Common myeloid progenitor, CD34-positive (primary cell): Measurements from ENCODE around the gene ANTKMT.
"Not testable (repeated sequence)": the region's sequence is repeated elsewhere in the genome, so short reads cannot be mapped to it uniquely, and the experiment has no call there.

Source experiments
- CTCF ChIA-PET: fragments of 350-600 bp; sonication (Branson Sonifier 250); formaldehyde crosslinking; loops from one replicate; lab custom pipeline; 2021; ENCODE audit warnings: antibody characterized with exemption; lab: Charles Lee
- POLR2A ChIA-PET: fragments of 350-600 bp; sonication (Branson Sonifier 250); formaldehyde crosslinking; loops from one replicate; lab custom pipeline; 2021; ENCODE audit warnings: antibody characterized with exemption; lab: Charles Lee
- DNase-seq, 3 donors: peaks; one replicate each; pipeline versions ENCODE4 v3.0.0 to v3.0.0-alpha.2; 2013
- H3K27ac ChIP-seq, 2 experiments: 1 replicate in 1 of 2; 2 replicates in 1 of 2; pipeline ENCODE4 v1.7.0; 2013; ENCODE audit warnings: inconsistent platforms in 2 of 2, low read length in 2 of 2, mild to moderate bottlenecking in 2 of 2, low read depth in 1 of 2, moderate library complexity in 1 of 2; ENCODE audit not compliant: severe bottlenecking in 2 of 2, insufficient read depth in 1 of 2, poor library complexity in 1 of 2
- H3K27me3 ChIP-seq, 5 experiments: replicated peaks in 2 of 5; 1 replicate in 3 of 5; 2 replicates in 2 of 5; pipeline versions ENCODE4 v1.6.1 to v1.7.0; 2013; ENCODE audit warnings: low read length in 4 of 5, mild to moderate bottlenecking in 2 of 5, moderate library complexity in 2 of 5, inconsistent platforms in 1 of 5; ENCODE audit not compliant: insufficient read depth in 5 of 5, control insufficient read depth in 4 of 5
- H3K36me3 ChIP-seq, 4 experiments: 1 replicate in 2 of 4; 2 replicates in 2 of 4; pipeline versions ENCODE4 v1.6.1 to v1.7.0; 2013; ENCODE audit warnings: low read length in 3 of 4, control low read depth in 1 of 4, mild to moderate bottlenecking in 1 of 4; ENCODE audit not compliant: control insufficient read depth in 4 of 4, insufficient read depth in 4 of 4
- H3K4me1 ChIP-seq, 4 experiments: 1 replicate in 3 of 4; 2 replicates in 1 of 4; pipeline versions ENCODE4 v1.6.1 to v1.7.1; 2013; ENCODE audit warnings: low read length in 3 of 4, mild to moderate bottlenecking in 3 of 4, control low read depth in 1 of 4, inconsistent platforms in 1 of 4, moderate library complexity in 1 of 4; ENCODE audit not compliant: control insufficient read depth in 4 of 4, insufficient read depth in 4 of 4; ENCODE audit errors: control extremely low read depth in 1 of 4
- H3K4me3 ChIP-seq, 7 experiments: 1 replicate in 4 of 7; 2 replicates in 3 of 7; pipeline versions ENCODE4 v1.5.1 to v1.7.0; 2013; ENCODE audit warnings: mild to moderate bottlenecking in 7 of 7, low read length in 6 of 7, moderate library complexity in 6 of 7, inconsistent platforms in 2 of 7, low read depth in 2 of 7, control low read depth in 1 of 7; ENCODE audit not compliant: insufficient read depth in 4 of 7, control insufficient read depth in 1 of 7; ENCODE audit errors: extremely low read depth in 1 of 7
- H3K9me3 ChIP-seq, 5 experiments: 1 replicate in 4 of 5; 2 replicates in 1 of 5; pipeline versions ENCODE4 v1.6.1 to v1.7.1; 2013; ENCODE audit warnings: low read length in 4 of 5, mild to moderate bottlenecking in 2 of 5, inconsistent platforms in 1 of 5, low read depth in 1 of 5, moderate library complexity in 1 of 5; ENCODE audit not compliant: control insufficient read depth in 4 of 5, insufficient read depth in 2 of 5; ENCODE audit errors: control extremely low read depth in 1 of 5
- WGBS: methylation state at CpG from one replicate; pipeline ENCODE4 v1.1.5; 2013; ENCODE audit not compliant: insufficient coverage; 5-methylcytosine and 5-hydroxymethylcytosine counted together

ANTKMT gene

GRCh38 chr16:752007-752312 lies 31.0 kb downstream of the ANTKMT start:
- Histone ChIP-seq H3K27ac (no peak overlapping the region), H3K36me3 (no peaks in the 10 kb centered on the region), H3K4me1 (peaks cover 0 to 26% (median 17%) of the 10 kb centered on the region in 4 experiments), H3K9me3 (peaks cover 0 to 3% (median 0%) of the 10 kb centered on the region in 5 experiments), H3K4me3 (no peak overlapping the region), H3K27me3 (no peaks in the 10 kb centered on the region)
- POLR2A ChIA-PET = no interaction called here
- WGBS = 88% methylated on average over 5 of the region's 10 CpGs
- DNase-seq = no peak
- CTCF ChIA-PET = interaction anchor here (0.9 to 1.3 kb wide), 2 partner anchors 11 to 78 kb away, joined by 3 read pairs; partner anchors contain the start of gene CIAO3

DNA sequence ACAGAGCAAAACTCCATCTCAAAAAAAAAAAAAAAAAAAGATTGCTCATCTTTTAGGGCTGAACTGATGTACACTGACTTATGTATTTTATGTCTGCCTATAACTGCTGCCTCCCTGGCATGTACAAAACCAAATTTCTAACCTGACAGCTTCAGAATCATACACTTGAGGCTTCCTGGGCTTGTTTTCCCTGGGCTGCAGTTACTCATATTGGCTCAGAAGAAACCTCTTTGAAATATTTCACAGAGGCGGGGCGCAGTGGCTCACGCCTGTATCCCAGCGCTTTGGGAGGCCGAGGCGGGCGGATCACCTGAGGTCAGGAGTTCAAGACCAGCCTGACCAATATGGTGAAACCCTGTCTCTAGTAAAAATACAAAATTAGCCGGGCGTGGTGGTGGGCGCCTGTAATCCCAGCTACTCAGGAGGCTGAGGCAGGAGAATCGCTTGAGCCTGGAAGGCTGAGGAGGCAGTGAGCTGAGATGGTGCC lies 33.2 kb downstream of the ANTKMT start:
- H3K27me3 ChIP-seq, H3K27ac ChIP-seq, H3K36me3 ChIP-seq, POLR2A ChIA-PET, H3K9me3 ChIP-seq, DNase-seq: not testable (repeated sequence)
- 98% methylated on average over 9 of the region's 11 CpGs for WGBS
- Histone ChIP-seq H3K4me3 (peak overlapping the region in 1 of 7 experiments; percentile 58), H3K4me1 (peaks cover 0 to 35% (median 24%) of the 10 kb centered on the region in 4 experiments)
- CTCF ChIA-PET = interaction anchor here (0.7 to 3.0 kb wide), 8 partner anchors 9 to 44 kb away, joined by 3 to 16 read pairs (median 6); partner anchors contain the start of genes CCDC78 and METRN

DNA sequence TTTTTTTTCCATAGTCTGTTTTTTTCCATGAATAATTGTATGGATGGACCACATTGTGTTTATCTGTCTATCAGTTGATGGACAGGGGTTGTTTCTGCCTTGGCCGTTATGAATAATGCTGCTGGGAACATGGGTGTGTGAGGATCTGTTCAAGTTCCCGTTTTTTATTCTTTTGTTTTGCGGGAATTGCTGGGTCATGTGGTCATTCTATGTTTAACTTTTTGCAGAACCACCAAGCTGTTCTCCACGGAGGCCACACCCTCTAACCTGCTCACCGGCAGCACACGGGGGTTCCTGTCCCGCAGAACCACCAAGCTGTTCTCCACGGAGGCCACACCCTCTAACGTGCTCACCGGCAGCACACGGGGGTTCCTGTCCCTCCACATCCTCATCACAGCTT lies 33.7 kb downstream of the ANTKMT start:
- ChIA-PET POLR2A (interaction anchor here (0.6 kb wide), 1 partner anchor 1778 kb away, joined by 3 read pairs; no protein-coding TSS in a partner anchor), CTCF (interaction anchor here (0.7 to 3.0 kb wide), 9 partner anchors 10 to 44 kb away, joined by 3 to 16 read pairs (median 5); partner anchors contain the start of genes CCDC78, CIAO3 and METRN)

DNA sequence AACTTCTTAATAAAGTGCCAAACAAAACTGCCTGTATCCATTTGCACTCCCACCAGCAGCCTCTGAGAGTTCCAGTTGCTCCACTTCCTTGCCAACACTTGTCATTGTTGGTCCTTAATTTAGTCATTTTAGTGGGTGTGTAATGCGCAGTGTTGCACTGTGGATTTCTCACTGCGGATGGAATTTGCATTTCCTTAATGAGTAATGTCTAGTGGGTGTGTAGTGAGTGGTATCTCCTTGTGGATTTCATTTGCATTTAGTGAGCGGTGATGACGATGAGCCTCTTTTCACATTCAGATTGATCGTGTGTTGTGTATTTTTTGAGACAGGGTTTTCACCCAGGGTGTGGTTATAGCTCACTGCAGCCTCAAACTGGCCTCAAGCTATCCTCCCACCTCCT lies 35.5 kb downstream of the ANTKMT start:
- H3K4me3 ChIP-seq = no peak overlapping the region

More for the DNA sequence above, 33.7 kb downstream of the ANTKMT start:
- Histone ChIP-seq H3K36me3 (no peaks in the 10 kb centered on the region), H3K4me3 (peak overlapping the region in 4 of 7 experiments; percentile 26 to 58 (median 38)), H3K27ac (peak overlapping the region in 1 of 2 experiments; percentile 0), H3K4me1 (peaks cover 0 to 35% (median 24%) of the 10 kb centered on the region in 4 experiments), H3K27me3 (no peaks in the 10 kb centered on the region), H3K9me3 (peaks cover 0 to 3% (median 0%) of the 10 kb centered on the region in 5 experiments)
- peak; percentile 49 to 90 (median 87) for DNase-seq
- 0% methylated on average over 4 of the region's 11 CpGs for WGBS

GRCh38 chr16:759110-759910 lies 38.4 kb downstream of the ANTKMT start:
- H3K36me3 ChIP-seq = no peaks in the 10 kb centered on the region
- no peak overlapping the region for H3K27ac ChIP-seq
- H3K4me1 ChIP-seq = peaks cover 0 to 29% (median 25%) of the 10 kb centered on the region in 4 experiments
- H3K27me3 ChIP-seq = no peaks in the 10 kb centered on the region
- H3K9me3 ChIP-seq = peaks cover 0 to 3% (median 0%) of the 10 kb centered on the region in 5 experiments
- ChIA-PET POLR2A (no interaction called here), CTCF (interaction anchor here (0.9 to 1.4 kb wide), 4 partner anchors 11 to 49 kb away, joined by 3 to 6 read pairs (median 3); no protein-coding TSS in a partner anchor)
- DNase-seq = no peak
- H3K4me3 ChIP-seq = no peak overlapping the region
- WGBS = 99% methylated on average over 34 of the region's 34 CpGs

More for the DNA sequence above, 35.5 kb downstream of the ANTKMT start:
- ChIA-PET CTCF (interaction anchor here (0.9 to 3.0 kb wide), 6 partner anchors 10 to 65 kb away, joined by 3 to 16 read pairs (median 8); no protein-coding TSS in a partner anchor), POLR2A (no interaction called here)
- WGBS = 100% methylated on average over 5 of the region's 5 CpGs
- Histone ChIP-seq H3K4me1 (peaks cover 0 to 35% (median 25%) of the 10 kb centered on the region in 4 experiments), H3K9me3 (peaks cover 0 to 3% (median 0%) of the 10 kb centered on the region in 5 experiments), H3K36me3 (no peaks in the 10 kb centered on the region), H3K27me3 (no peaks in the 10 kb centered on the region), H3K27ac (no peak overlapping the region)
- no peak for DNase-seq

GRCh38 chr16:760065-760464 lies 39.1 kb downstream of the ANTKMT start:
- WGBS = 98% methylated on average over 11 of the region's 15 CpGs

More at GRCh38 chr16:760065-760464, 39.1 kb downstream of the ANTKMT start:
- Histone ChIP-seq H3K4me3 (no peak overlapping the region), H3K4me1 (peaks cover 0 to 22% (median 17%) of the 10 kb centered on the region in 4 experiments), H3K27me3 (no peaks in the 10 kb centered on the region), H3K36me3 (no peaks in the 10 kb centered on the region), H3K9me3 (peaks cover 0 to 3% (median 0%) of the 10 kb centered on the region in 5 experiments), H3K27ac (no peak overlapping the region)
- ChIA-PET POLR2A (no interaction called here), CTCF (interaction anchor here (0.9 to 1.5 kb wide), 5 partner anchors 9 to 50 kb away, joined by 3 to 7 read pairs (median 3); no protein-coding TSS in a partner anchor)
- DNase-seq = no peak
